GM23338 (cell line): ENCODE data around the gene NKAPD1. TPM values are rescaled to one million over a fixed set of nuclear protein-coding genes. Genes with fewer than 3 reads are reported as not detected.

Experiments used
- ATAC-seq: fragments of 200-7000 bp; cut with Tn5 transposase; 3 replicates; pipeline ENCODE4 v1.9.1; 2020
- DNase-seq: peaks from one replicate; pipeline ENCODE4 v3.0.0-alpha.2; 2015; ENCODE audit warnings: low spot score
- H2AFZ ChIP-seq: fragments of 200-600 bp; sonication (generic); 2 replicates; pipeline ENCODE4 v1.8.0; 2016; ENCODE audit warnings: antibody characterized with exemption, mild to moderate bottlenecking, moderate library complexity
- H3F3A ChIP-seq: fragments of 200-600 bp; sonication (generic); replicated peaks from 2 replicates; pipeline ENCODE4 v1.8.0; 2017; ENCODE audit warnings: antibody characterized with exemption, mixed run types, low read depth
- H3K27ac ChIP-seq: fragments of 200-600 bp; sonication (generic); 2 replicates; pipeline ENCODE4 v1.6.1; 2016; ENCODE audit warnings: low read depth
- H3K27me3 ChIP-seq: fragments of 200-600 bp; sonication (generic); 2 replicates; pipeline ENCODE4 v1.8.0; 2016; ENCODE audit warnings: mild to moderate bottlenecking, mixed run types, moderate library complexity; ENCODE audit not compliant: insufficient read depth
- H3K36me3 ChIP-seq: fragments of 200-600 bp; sonication (generic); 2 replicates; pipeline ENCODE4 v1.8.0; 2016; ENCODE audit warnings: mild to moderate bottlenecking; ENCODE audit not compliant: insufficient read depth
- H3K4me1 ChIP-seq: fragments of 200-600 bp; sonication (generic); 2 replicates; pipeline ENCODE4 v1.8.0; 2016; ENCODE audit warnings: mild to moderate bottlenecking, moderate library complexity; ENCODE audit not compliant: insufficient read depth
- H3K4me2 ChIP-seq: fragments of 200-600 bp; sonication (generic); 2 replicates; pipeline ENCODE4 v1.7.1; 2017; ENCODE audit warnings: mixed run types
- H3K4me3 ChIP-seq: fragments of 200-600 bp; sonication (generic); 2 replicates; pipeline ENCODE4 v1.6.1; 2016; ENCODE audit warnings: mixed run types
- H3K79me2 ChIP-seq: fragments of 200-600 bp; sonication (generic); replicated peaks from 2 replicates; pipeline ENCODE4 v1.8.0; 2017; ENCODE audit warnings: mild to moderate bottlenecking; ENCODE audit not compliant: insufficient read depth
- H3K9me2 ChIP-seq: fragments of 200-600 bp; sonication (generic); 2 replicates; pipeline ENCODE4 v1.8.0; 2017; ENCODE audit not compliant: insufficient read depth
- H4K20me1 ChIP-seq: fragments of 200-600 bp; sonication (generic); replicated peaks from 2 replicates; pipeline ENCODE4 v1.8.0; 2017; ENCODE audit warnings: mild to moderate bottlenecking; ENCODE audit not compliant: insufficient read depth
- H3K27ac Mint-ChIP-seq: 2 replicates; pipeline ENCODE4 v1.8.0; 2020; ENCODE audit warnings: inconsistent platforms, mild to moderate bottlenecking, moderate library complexity, mixed read lengths
- H3K27me3 Mint-ChIP-seq: 3 replicates; pipeline ENCODE4 v1.8.0; 2022; ENCODE audit warnings: low read depth, mild to moderate bottlenecking, moderate library complexity, mixed read lengths, inconsistent platforms; ENCODE audit not compliant: insufficient read depth, poor library complexity
- H3K36me3 Mint-ChIP-seq: 3 replicates; pipeline ENCODE4 v1.8.0; 2021; ENCODE audit warnings: low read depth, mild to moderate bottlenecking, inconsistent platforms, moderate library complexity, mixed read lengths
- H3K4me1 Mint-ChIP-seq: 3 replicates; pipeline ENCODE4 v1.8.0; 2020; ENCODE audit warnings: mild to moderate bottlenecking, inconsistent platforms, mixed read lengths
- H3K4me3 Mint-ChIP-seq: 3 replicates; pipeline ENCODE4 v1.8.0; 2021; ENCODE audit warnings: moderate library complexity, mild to moderate bottlenecking, inconsistent platforms, mixed read lengths
- H3K9me3 Mint-ChIP-seq: 3 replicates; pipeline ENCODE4 v1.8.0; 2020; ENCODE audit warnings: moderate library complexity, mild to moderate bottlenecking, inconsistent platforms, mixed read lengths
- CREB1 ChIP-seq: fragments of 250-450 bp; sonication (Bioruptor Pico); IDR thresholded peaks from 2 replicates; pipeline ENCODE4 v1.5.0; 2020; ENCODE audit warnings: low read depth, mild to moderate bottlenecking, moderate library complexity
- CTCF ChIP-seq, 2 experiments: fragments of 200-600 bp in 1 of 2; sonication (generic) in 1 of 2; conservative IDR thresholded peaks; 2 replicates each; pipeline versions ENCODE4 v1.5.1 to v1.6.1; 2016 to 2017; ENCODE audit warnings: antibody characterized with exemption in 2 of 2, low read depth in 2 of 2, mild to moderate bottlenecking in 2 of 2, moderate library complexity in 1 of 2
- EZH2 ChIP-seq: fragments of 200-600 bp; sonication (generic); IDR thresholded peaks from one replicate; pipeline ENCODE4 v1.8.0; 2017; ENCODE audit warnings: antibody characterized with exemption, mild to moderate bottlenecking, low read depth; ENCODE audit not compliant: unreplicated experiment
- EZH2phosphoT487 ChIP-seq: fragments of 200-600 bp; sonication (generic); IDR thresholded peaks from one replicate; pipeline ENCODE4 v1.8.1; 2018; ENCODE audit warnings: antibody characterized with exemption; ENCODE audit not compliant: unreplicated experiment
- JUNB ChIP-seq: IDR thresholded peaks from one replicate; pipeline ENCODE4 v1.6.1; 2016; ENCODE audit warnings: antibody characterized with exemption; ENCODE audit not compliant: unreplicated experiment
- NANOG ChIP-seq: IDR thresholded peaks from 2 replicates; pipeline ENCODE4 v1.6.1; 2016; ENCODE audit warnings: antibody characterized with exemption, borderline replicate concordance
- POLR2AphosphoS5 ChIP-seq: IDR thresholded peaks from 2 replicates; pipeline ENCODE4 v1.6.1; 2016; ENCODE audit warnings: antibody characterized with exemption, low read depth
- REST ChIP-seq: IDR thresholded peaks from one replicate; pipeline ENCODE4 v1.6.1; 2018; ENCODE audit warnings: antibody characterized with exemption; ENCODE audit not compliant: unreplicated experiment
- STAT1 ChIP-seq: IDR thresholded peaks from one replicate; pipeline ENCODE4 v1.6.1; 2016; ENCODE audit warnings: antibody characterized with exemption; ENCODE audit not compliant: unreplicated experiment
- ZNF114 ChIP-seq: fragments of 250-450 bp; sonication (Bioruptor Pico); IDR thresholded peaks from 2 replicates; pipeline ENCODE4 v1.5.0; 2020; ENCODE audit warnings: mild to moderate bottlenecking, moderate library complexity
- ZNF462 ChIP-seq: fragments of 250-450 bp; sonication (Bioruptor Pico); IDR thresholded peaks from 2 replicates; pipeline ENCODE4 v1.5.0; 2020; ENCODE audit warnings: mild to moderate bottlenecking, moderate library complexity
- polyA plus RNA-seq: library from polyadenylated mRNA; unstranded; fragments of >200 nt; fragmentation: Nextera tagmentation; extraction: Ambion mirVana; gene quantifications from 2 replicates; pipeline ENCODE4 v1.2.1, GENCODE V29; 2016
- total RNA-seq: library from RNA; depleted of rRNA; stranded (reverse); fragments of >200 nt; shearing (Covaris generic); gene quantifications from 2 replicates; pipeline ENCODE4 v1.2.3, GENCODE V29; 2014

NKAPD1 gene
- total and polyA plus RNA-seq, 2 experiments from 2014 or later = 14.6 to 40.6 TPM

- TF ChIP-seq POLR2AphosphoS5 (no peak), STAT1 (no peak), CREB1 (CRISPR knock-in tag) (no peak), EZH2phosphoT487 (no peak), CTCF (conservative IDR thresholded peaks at IDR 0.05; ENCODE audit: low read depth in 2 of 2) (no peak), ZNF462 (CRISPR knock-in tag) (no peak), EZH2 (no peak), JUNB (no peak), REST (no peak), ZNF114 (no peak), NANOG (no peak)
- Mint-ChIP-seq H3K27me3 (peaks cover 3% of the 10 kb centered on the region), H3K9me3 (peaks cover 2% of the 10 kb centered on the region; the same call in 1 of the 3 replicates), H3K4me1 (no peaks in the 10 kb centered on the region), H3K27ac (no peak overlapping the region), H3K36me3 (no peaks in the 10 kb centered on the region), H3K4me3 (no peak overlapping the region)
- H3K4me1 ChIP-seq = no peaks in the 10 kb centered on the region
- H3K27me3 ChIP-seq = no peaks in the 10 kb centered on the region
- ATAC-seq (no peak), DNase-seq (no peak)
- H3K9me2 ChIP-seq = no peaks in the 10 kb centered on the region
- H3K79me2 ChIP-seq = no peaks in the 10 kb centered on the region
- no peak overlapping the region for H3K4me2 ChIP-seq
- no peaks in the 10 kb centered on the region for H4K20me1 ChIP-seq
- no peak overlapping the region for H3K4me3 ChIP-seq
- no peak overlapping the region for H3K27ac ChIP-seq
- H2AFZ ChIP-seq = no peak overlapping the region
- no peaks in the 10 kb centered on the region for H3F3A ChIP-seq
- no peaks in the 10 kb centered on the region for H3K36me3 ChIP-seq
These were observed 53.0 kb downstream of the NKAPD1 start for GRCh38 chr11:112127056-112127455.
